Medulla oblongata (tissue), 1 donor: ENCODE measurements around the gene PRDM10.
"Not testable (repeated sequence)": the region's sequence is repeated elsewhere in the genome, so short reads cannot be mapped to it uniquely, and the experiment has no call there.

Source experiments
- DNase-seq: peaks from one replicate; pipeline ENCODE4 v3.0.0-alpha.2; 2015; ENCODE audit errors: extremely low spot score

PRDM10 gene

GRCh38 chr11:129894278-129895125, 108.1 kb downstream of the PRDM10 start:
- DNase-seq: no peak

- DNase-seq: no peak
Observed at GRCh38 chr11:129888451-129888850, 114.2 kb downstream of the PRDM10 start.

- DNase-seq: no peak
Observed at GRCh38 chr11:129885381-129885780, 117.3 kb downstream of the PRDM10 start.

GRCh38 chr11:129884581-129884980, 118.1 kb downstream of the PRDM10 start:
- no peak for DNase-seq

- peak; percentile 5 for DNase-seq
Observed at GRCh38 chr11:129881570-129882170, 121.0 kb downstream of the PRDM10 start.

- DNase-seq: no peak
Observed at GRCh38 chr11:129880311-129880710, 122.3 kb downstream of the PRDM10 start.

GRCh38 chr11:129871914-129872313, 130.7 kb downstream of the PRDM10 start:
- no peak for DNase-seq

- DNase-seq: not testable (repeated sequence)
Observed at GRCh38 chr11:129868626-129869025, 134.0 kb downstream of the PRDM10 start.

GRCh38 chr11:129866311-129866710, 136.3 kb downstream of the PRDM10 start:
- no peak for DNase-seq

- DNase-seq: no peak
Observed at GRCh38 chr11:129865701-129866100, 136.9 kb downstream of the PRDM10 start.

GRCh38 chr11:129864811-129865210, 137.8 kb downstream of the PRDM10 start:
- DNase-seq: no peak

- no peak for DNase-seq
Observed at GRCh38 chr11:129861702-129862522, 140.7 kb downstream of the PRDM10 start.

- no peak for DNase-seq
Observed at GRCh38 chr11:129856036-129856435, 146.6 kb downstream of the PRDM10 start.

- no peak for DNase-seq
Observed at GRCh38 chr11:129855086-129855485, 147.5 kb downstream of the PRDM10 start.

GRCh38 chr11:129854232-129854805, 148.3 kb downstream of the PRDM10 start:
- no peak for DNase-seq

- peak; percentile 3 for DNase-seq
Observed at GRCh38 chr11:129853518-129854231, 149.0 kb downstream of the PRDM10 start.

- DNase-seq: no peak
Observed at GRCh38 chr11:129852125-129852740, 150.4 kb downstream of the PRDM10 start.
